PC-9 (cell line): ENCODE results near the gene PEX14. TPM values are rescaled to one million over a fixed set of nuclear protein-coding genes. Genes with fewer than 3 reads are reported as not detected.

Source experiments
- BruUV-seq: library from RNA; stranded (reverse); fragments of 400-500 nt; replicated peaks from 2 replicates; lab custom pipeline; 2021; lab: Mats Ljungman, UMichigan
- CTCF ChIA-PET: fragments of 300-600 bp; sonication (Branson Sonifier 250); formaldehyde crosslinking; loops from one replicate; lab custom pipeline; 2022; ENCODE audit warnings: antibody characterized with exemption; lab: Charles Lee
- POLR2A ChIA-PET: fragments of 300-600 bp; sonication (Branson Sonifier 250); formaldehyde crosslinking; loops from one replicate; lab custom pipeline; 2022; ENCODE audit warnings: antibody characterized with exemption; ENCODE audit not compliant: unreplicated experiment; lab: Charles Lee
- DNase-seq, 2 experiments: peaks; one replicate each; pipeline versions ENCODE4 v3.0.0 to v3.0.0-alpha.2; 2015 to 2022; ENCODE audit warnings: mixed read lengths in 1 of 2
- H2AFZ ChIP-seq: fragments of 200-600 bp; sonication (generic); 2 replicates; pipeline ENCODE4 v1.8.1; 2017; ENCODE audit warnings: antibody characterized with exemption
- H3F3A ChIP-seq: fragments of 200-600 bp; sonication (generic); 2 replicates; pipeline ENCODE4 v1.8.1; 2017; ENCODE audit warnings: antibody characterized with exemption, mild to moderate bottlenecking, low read depth; ENCODE audit not compliant: insufficient read depth
- H3K27ac ChIP-seq: fragments of 200-600 bp; sonication (generic); 2 replicates; pipeline ENCODE4 v1.6.1; 2016; ENCODE audit warnings: mixed run types
- H3K27me3 ChIP-seq: fragments of 200-600 bp; sonication (generic); 2 replicates; pipeline ENCODE4 v1.6.1; 2016; ENCODE audit warnings: low read depth, mixed run types; ENCODE audit not compliant: insufficient read depth
- H3K36me3 ChIP-seq: fragments of 200-600 bp; sonication (generic); 2 replicates; pipeline ENCODE4 v1.6.1; 2016; ENCODE audit warnings: low read depth, mixed run types
- H3K4me1 ChIP-seq: fragments of 200-600 bp; sonication (generic); replicated peaks from 2 replicates; pipeline ENCODE4 v1.6.1; 2016; ENCODE audit warnings: mixed run types; ENCODE audit not compliant: insufficient read depth
- H3K4me2 ChIP-seq: fragments of 200-600 bp; sonication (generic); 2 replicates; pipeline ENCODE4 v1.6.1; 2017; ENCODE audit warnings: mixed run types
- H3K4me3 ChIP-seq: fragments of 200-600 bp; sonication (generic); 2 replicates; pipeline ENCODE4 v1.6.1; 2016; ENCODE audit warnings: mixed run types
- H3K79me2 ChIP-seq: fragments of 200-600 bp; sonication (generic); 2 replicates; pipeline ENCODE4 v1.6.1; 2017; ENCODE audit warnings: low read depth, mixed run types
- H3K9me2 ChIP-seq: fragments of 200-600 bp; sonication (generic); 2 replicates; pipeline ENCODE4 v1.8.1; 2017; ENCODE audit warnings: mild to moderate bottlenecking; ENCODE audit not compliant: insufficient read depth
- H3K9me3 ChIP-seq: fragments of 200-600 bp; sonication (generic); 2 replicates; pipeline ENCODE4 v1.8.1; 2016; ENCODE audit warnings: low read depth; ENCODE audit not compliant: insufficient read depth
- H4K20me1 ChIP-seq: fragments of 200-600 bp; sonication (generic); 2 replicates; pipeline ENCODE4 v1.8.1; 2017; ENCODE audit not compliant: insufficient read depth
- EZH2 ChIP-seq: fragments of 200-600 bp; sonication (generic); IDR thresholded peaks from 2 replicates; pipeline ENCODE4 v1.8.0; 2017; ENCODE audit warnings: antibody characterized with exemption, low read depth
- intact Hi-C: fragments of 100-400 bp; cut with micrococcal nuclease; formaldehyde crosslinking; loops from one replicate; pipeline ENCODE4 v1.10.0; 2022; ENCODE audit not compliant: unreplicated experiment
- total RNA-seq: library from RNA; stranded (reverse); gene quantifications from 2 replicates; pipeline ENCODE4 v1.2.3, GENCODE V29; 2021
- TF ChIP-seq, protein P1 (sequence below): fragments of 200-600 bp; sonication (generic); conservative IDR thresholded peaks from 2 replicates; pipeline ENCODE4 v1.6.1; 2017; ENCODE audit warnings: mixed run types, antibody characterized with exemption, mild to moderate bottlenecking, moderate library complexity

PEX14 gene
- total RNA-seq, 1 experiment from 2014 or later: 28.3 TPM

DNA sequence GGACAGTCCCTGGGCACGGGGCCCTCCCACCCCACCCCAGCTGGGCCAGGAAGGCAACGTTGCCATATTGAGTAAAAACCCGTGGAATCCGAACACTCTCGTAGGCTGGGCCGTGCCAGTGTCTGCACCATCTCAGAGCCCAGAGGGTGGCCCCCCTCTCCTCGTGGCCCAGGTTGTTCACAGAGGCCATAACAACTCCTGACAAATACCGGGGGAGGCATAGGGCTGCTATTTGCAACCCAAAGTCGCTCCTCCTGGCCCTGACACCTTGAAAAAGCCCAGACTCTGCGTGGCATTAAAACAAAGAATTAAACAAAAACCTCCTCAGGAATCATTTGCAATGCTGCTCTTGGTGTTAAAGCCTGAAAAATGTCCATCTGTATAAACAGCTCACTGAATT lies 180.3 kb downstream of the PEX14 start:
- no peak for DNase-seq
- no peaks in the 10 kb centered on the region for H3K9me2 ChIP-seq
- TF ChIP-seq, protein P1, sequence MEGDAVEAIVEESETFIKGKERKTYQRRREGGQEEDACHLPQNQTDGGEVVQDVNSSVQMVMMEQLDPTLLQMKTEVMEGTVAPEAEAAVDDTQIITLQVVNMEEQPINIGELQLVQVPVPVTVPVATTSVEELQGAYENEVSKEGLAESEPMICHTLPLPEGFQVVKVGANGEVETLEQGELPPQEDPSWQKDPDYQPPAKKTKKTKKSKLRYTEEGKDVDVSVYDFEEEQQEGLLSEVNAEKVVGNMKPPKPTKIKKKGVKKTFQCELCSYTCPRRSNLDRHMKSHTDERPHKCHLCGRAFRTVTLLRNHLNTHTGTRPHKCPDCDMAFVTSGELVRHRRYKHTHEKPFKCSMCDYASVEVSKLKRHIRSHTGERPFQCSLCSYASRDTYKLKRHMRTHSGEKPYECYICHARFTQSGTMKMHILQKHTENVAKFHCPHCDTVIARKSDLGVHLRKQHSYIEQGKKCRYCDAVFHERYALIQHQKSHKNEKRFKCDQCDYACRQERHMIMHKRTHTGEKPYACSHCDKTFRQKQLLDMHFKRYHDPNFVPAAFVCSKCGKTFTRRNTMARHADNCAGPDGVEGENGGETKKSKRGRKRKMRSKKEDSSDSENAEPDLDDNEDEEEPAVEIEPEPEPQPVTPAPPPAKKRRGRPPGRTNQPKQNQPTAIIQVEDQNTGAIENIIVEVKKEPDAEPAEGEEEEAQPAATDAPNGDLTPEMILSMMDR: no peak
- TF ChIP-seq EZH2: no peak
- BruUV-seq: no TSS peak
- H3K4me1 ChIP-seq: no peaks in the 10 kb centered on the region
- H2AFZ ChIP-seq: no peak overlapping the region
- no peaks in the 10 kb centered on the region for H3K36me3 ChIP-seq
- H3K27ac ChIP-seq: no peak overlapping the region
- H3K4me3 ChIP-seq: no peak overlapping the region
- H3K9me3 ChIP-seq: no peaks in the 10 kb centered on the region
- no peaks in the 10 kb centered on the region for H3K79me2 ChIP-seq
- CTCF ChIA-PET: no interaction called here
- POLR2A ChIA-PET: no interaction called here
- no peaks in the 10 kb centered on the region for H4K20me1 ChIP-seq
- no peaks in the 10 kb centered on the region for H3F3A ChIP-seq
- H3K27me3 ChIP-seq: no peaks in the 10 kb centered on the region
- no peak overlapping the region for H3K4me2 ChIP-seq
- intact Hi-C loops: no loop called here

DNA sequence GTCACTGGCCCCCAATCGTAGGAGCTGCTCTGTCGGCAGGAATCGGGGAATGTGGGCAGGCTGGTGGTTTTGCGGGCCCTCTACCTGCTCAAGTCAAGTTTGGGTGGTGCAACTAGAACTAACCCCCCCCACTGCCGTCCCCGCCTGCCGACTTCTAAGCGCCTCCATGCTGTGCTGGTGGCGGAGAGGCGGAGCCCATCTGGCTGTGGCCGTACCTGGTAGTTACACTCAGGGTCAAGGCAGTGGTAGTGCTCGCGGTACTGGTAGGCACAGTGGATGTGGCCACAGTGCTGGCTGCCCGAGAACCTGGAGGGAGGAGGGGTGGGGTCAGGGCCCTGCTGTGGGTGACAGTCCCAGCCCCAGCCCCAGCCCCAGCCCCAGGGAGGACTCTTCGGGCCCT lies 181.7 kb downstream of the PEX14 start:
- Histone ChIP-seq H3K4me2 (no peak overlapping the region), H3F3A (no peaks in the 10 kb centered on the region), H3K27ac (no peak overlapping the region), H3K4me1 (no peaks in the 10 kb centered on the region), H3K79me2 (no peaks in the 10 kb centered on the region), H2AFZ (no peak overlapping the region), H3K4me3 (no peak overlapping the region), H3K27me3 (no peaks in the 10 kb centered on the region), H3K36me3 (no peaks in the 10 kb centered on the region), H3K9me2 (no peaks in the 10 kb centered on the region), H3K9me3 (no peaks in the 10 kb centered on the region), H4K20me1 (no peaks in the 10 kb centered on the region)
- ChIA-PET POLR2A (no interaction called here), CTCF (no interaction called here)
- no peak for DNase-seq
- TF ChIP-seq EZH2: no peak
- TF ChIP-seq, protein P1: no peak
- intact Hi-C loops: no loop called here
- no TSS peak for BruUV-seq

DNA sequence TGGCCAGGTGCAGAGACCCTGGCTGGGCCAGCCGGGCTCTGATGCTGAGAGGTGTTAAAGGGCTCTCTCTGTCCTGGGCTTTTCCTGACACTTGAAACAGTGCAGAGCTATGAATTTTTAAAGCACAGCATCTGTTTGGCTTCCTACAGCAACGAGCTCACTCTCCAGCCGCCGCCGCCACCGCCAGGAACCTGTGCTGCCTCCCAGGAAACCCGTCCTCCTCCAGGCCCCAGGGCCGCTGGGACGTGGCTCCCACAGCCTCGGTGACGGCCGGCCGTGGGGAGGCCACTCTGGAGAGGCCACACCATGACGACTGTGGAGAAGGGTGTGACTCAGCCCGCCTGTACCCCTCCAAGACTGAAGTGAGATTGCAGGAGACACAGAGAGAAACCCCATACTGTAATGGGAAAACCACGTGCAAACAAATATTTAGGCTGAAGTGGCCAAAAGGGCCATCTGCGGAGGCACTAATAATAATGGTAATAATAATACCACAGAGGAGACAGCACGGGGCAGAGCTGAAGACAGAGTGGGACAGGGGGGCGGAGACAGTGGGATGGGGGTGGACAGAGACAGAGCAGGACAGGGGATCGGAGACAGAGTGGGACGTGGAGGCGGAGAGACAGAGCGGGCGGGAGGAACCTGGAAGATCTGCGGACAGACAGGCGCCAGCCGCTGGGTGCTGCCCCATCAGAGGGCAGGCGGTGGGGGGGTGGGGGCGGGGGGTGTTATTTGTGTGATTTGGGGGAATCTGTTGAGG lies 182.5 kb downstream of the PEX14 start:
- H3K27ac ChIP-seq: no peak overlapping the region
- DNase-seq: no peak
- no peaks in the 10 kb centered on the region for H3K9me3 ChIP-seq
- H3K4me3 ChIP-seq: no peak overlapping the region
- no peaks in the 10 kb centered on the region for H3K9me2 ChIP-seq
- H3K4me1 ChIP-seq: no peaks in the 10 kb centered on the region
- TF ChIP-seq, protein P1: no peak
- TF ChIP-seq EZH2: no peak
- H3F3A ChIP-seq: no peaks in the 10 kb centered on the region
- no TSS peak for BruUV-seq
- intact Hi-C loops: no loop called here
- H3K4me2 ChIP-seq: no peak overlapping the region
- CTCF ChIA-PET: no interaction called here
- no peak overlapping the region for H2AFZ ChIP-seq
- no peaks in the 10 kb centered on the region for H4K20me1 ChIP-seq
- no peaks in the 10 kb centered on the region for H3K27me3 ChIP-seq
- POLR2A ChIA-PET: no interaction called here
- no peaks in the 10 kb centered on the region for H3K79me2 ChIP-seq
- H3K36me3 ChIP-seq: no peaks in the 10 kb centered on the region
